Left ventricle myocardium inferior (tissue), 1 donor: ENCODE results near the gene NMBR. TPM values are rescaled to one million over a fixed set of nuclear protein-coding genes. Genes with fewer than 3 reads are reported as not detected.

Experiments used
- DNase-seq: peaks from one replicate; pipeline ENCODE4 v3.0.0-alpha.2; 2020
- H3K27ac ChIP-seq: fragments of 200-600 bp; replicated peaks from 2 replicates; pipeline ENCODE4 v1.8.0; 2021
- H3K27me3 ChIP-seq: fragments of 200-600 bp; 2 replicates; pipeline ENCODE4 v1.8.0; 2021; ENCODE audit warnings: low read depth
- H3K36me3 ChIP-seq: fragments of 200-600 bp; 2 replicates; pipeline ENCODE4 v1.8.0; 2021
- H3K4me1 ChIP-seq: fragments of 200-600 bp; 2 replicates; pipeline ENCODE4 v1.8.0; 2021
- H3K4me3 ChIP-seq: fragments of 200-600 bp; 2 replicates; pipeline ENCODE4 v1.8.0; 2021; ENCODE audit warnings: mild to moderate bottlenecking, moderate library complexity
- H3K9me3 ChIP-seq: fragments of 200-600 bp; replicated peaks from 2 replicates; pipeline ENCODE4 v1.8.0; 2021
- CTCF ChIP-seq: fragments of 200-600 bp; IDR thresholded peaks from 2 replicates; pipeline ENCODE4 v1.8.0; 2021; ENCODE audit warnings: antibody characterized with exemption, mild to moderate bottlenecking, borderline replicate concordance
- intact Hi-C: fragments of 100-400 bp; cut with micrococcal nuclease; formaldehyde crosslinking; loops from one replicate; pipeline ENCODE4 v1.11.0; 2022
- total RNA-seq: library from RNA; stranded (reverse); fragmentation: NEBNext Ultra II Directional; extraction: Animal tissue kit (Norgen Biotek cat#: 25700); gene quantifications from one replicate; pipeline ENCODE4 v1.2.1, GENCODE V29; 2021
- donor health status: DM: no; HTN: yes; CAD: no; lungs with severe emphysema.

Gene NMBR
- total RNA-seq, 1 donor from 2014 or later = not detected

GRCh38 chr6:142048593-142048980, 98.3 kb downstream of the NMBR start:
- no peak for TF ChIP-seq CTCF
- Histone ChIP-seq H3K4me3 (no peak overlapping the region), H3K36me3 (no peaks in the 10 kb centered on the region), H3K27ac (no peak overlapping the region), H3K4me1 (no peaks in the 10 kb centered on the region), H3K9me3 (peaks cover 39% of the 10 kb centered on the region), H3K27me3 (peaks cover 15% of the 10 kb centered on the region)
- intact Hi-C loops = no loop called here
- no peak for DNase-seq

GRCh38 chr6:142047934-142048592, 98.9 kb downstream of the NMBR start:
- no peak for DNase-seq
- H3K4me1 ChIP-seq = no peaks in the 10 kb centered on the region

GRCh38 chr6:142045380-142046278, 101.3 kb downstream of the NMBR start:
- no peak for TF ChIP-seq CTCF
- no peak overlapping the region for H3K27ac ChIP-seq
- DNase-seq = no peak
- no peak overlapping the region for H3K4me3 ChIP-seq
- H3K9me3 ChIP-seq = peaks cover 9% of the 10 kb centered on the region
- H3K4me1 ChIP-seq = no peaks in the 10 kb centered on the region
- no peaks in the 10 kb centered on the region for H3K36me3 ChIP-seq
- intact Hi-C loops = no loop called here
- H3K27me3 ChIP-seq = peaks cover 25% of the 10 kb centered on the region

More at GRCh38 chr6:142047934-142048592, 98.9 kb downstream of the NMBR start:
- intact Hi-C loops = no loop called here
- H3K36me3 ChIP-seq = no peaks in the 10 kb centered on the region
- no peak overlapping the region for H3K4me3 ChIP-seq
- H3K9me3 ChIP-seq = peaks cover 34% of the 10 kb centered on the region
- no peak for TF ChIP-seq CTCF
- H3K27me3 ChIP-seq = peaks cover 21% of the 10 kb centered on the region
- H3K27ac ChIP-seq = no peak overlapping the region

- H3K4me3 ChIP-seq = no peak overlapping the region
- H3K4me1 ChIP-seq = no peaks in the 10 kb centered on the region
- peaks cover 6% of the 10 kb centered on the region for H3K27me3 ChIP-seq
- no peak for DNase-seq
- H3K27ac ChIP-seq = no peak overlapping the region
- intact Hi-C loops = no loop called here
- no peaks in the 10 kb centered on the region for H3K36me3 ChIP-seq
- no peak for TF ChIP-seq CTCF
- H3K9me3 ChIP-seq = peaks cover 10% of the 10 kb centered on the region
Measured at GRCh38 chr6:142035890-142036289, 111.0 kb downstream of the NMBR start.

GRCh38 chr6:142031035-142031434, 115.9 kb downstream of the NMBR start:
- Histone ChIP-seq H3K9me3 (peaks cover 22% of the 10 kb centered on the region), H3K36me3 (no peaks in the 10 kb centered on the region), H3K27ac (no peak overlapping the region), H3K4me3 (no peak overlapping the region), H3K27me3 (no peaks in the 10 kb centered on the region), H3K4me1 (no peaks in the 10 kb centered on the region)
- intact Hi-C loops = no loop called here
- TF ChIP-seq CTCF = no peak
- DNase-seq = no peak
